ENCODE measurements around the gene GOLGA7B.

DNA sequence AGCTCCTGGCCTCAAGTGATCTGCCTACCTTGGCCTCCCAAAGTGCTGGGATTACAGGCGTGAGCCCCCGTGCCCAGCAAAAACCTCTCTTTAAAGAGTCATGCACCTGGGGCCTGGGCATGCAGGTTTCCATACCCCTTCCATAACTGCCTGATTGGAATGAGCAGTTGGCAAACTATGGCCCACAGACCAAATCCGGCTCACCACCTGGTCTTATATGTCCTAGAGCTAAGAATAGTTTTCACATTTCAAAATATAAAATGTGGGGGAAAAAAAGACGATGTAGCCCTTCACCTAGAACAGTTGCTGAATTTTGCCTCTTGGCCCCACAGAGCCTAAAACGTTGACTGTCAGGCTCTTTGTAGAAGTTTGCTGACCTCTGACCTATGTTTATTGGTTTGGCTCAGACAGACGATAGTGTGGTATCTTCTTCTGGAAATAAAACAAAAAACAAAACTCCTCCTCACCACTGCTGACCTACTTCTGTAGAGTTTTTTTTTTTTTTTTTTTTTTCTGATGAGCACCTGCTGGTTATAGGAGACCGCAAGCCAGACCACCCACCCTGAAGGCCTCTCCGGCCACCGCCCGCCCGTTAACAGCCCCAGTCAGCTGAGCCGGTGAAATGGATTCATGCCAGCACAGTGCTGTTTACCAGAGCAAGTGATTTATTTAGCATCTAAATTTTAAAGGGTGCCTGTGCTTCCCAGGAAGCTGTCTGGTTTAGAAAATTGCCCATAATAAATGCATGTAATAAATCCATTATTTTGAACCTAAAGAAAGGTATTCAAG lies 44.4 kb upstream of the GOLGA7B start:
- TF ChIP-seq POLR2A (IDR thresholded peaks at IDR 0.05): no peak
- TF ChIP-seq, protein P1, sequence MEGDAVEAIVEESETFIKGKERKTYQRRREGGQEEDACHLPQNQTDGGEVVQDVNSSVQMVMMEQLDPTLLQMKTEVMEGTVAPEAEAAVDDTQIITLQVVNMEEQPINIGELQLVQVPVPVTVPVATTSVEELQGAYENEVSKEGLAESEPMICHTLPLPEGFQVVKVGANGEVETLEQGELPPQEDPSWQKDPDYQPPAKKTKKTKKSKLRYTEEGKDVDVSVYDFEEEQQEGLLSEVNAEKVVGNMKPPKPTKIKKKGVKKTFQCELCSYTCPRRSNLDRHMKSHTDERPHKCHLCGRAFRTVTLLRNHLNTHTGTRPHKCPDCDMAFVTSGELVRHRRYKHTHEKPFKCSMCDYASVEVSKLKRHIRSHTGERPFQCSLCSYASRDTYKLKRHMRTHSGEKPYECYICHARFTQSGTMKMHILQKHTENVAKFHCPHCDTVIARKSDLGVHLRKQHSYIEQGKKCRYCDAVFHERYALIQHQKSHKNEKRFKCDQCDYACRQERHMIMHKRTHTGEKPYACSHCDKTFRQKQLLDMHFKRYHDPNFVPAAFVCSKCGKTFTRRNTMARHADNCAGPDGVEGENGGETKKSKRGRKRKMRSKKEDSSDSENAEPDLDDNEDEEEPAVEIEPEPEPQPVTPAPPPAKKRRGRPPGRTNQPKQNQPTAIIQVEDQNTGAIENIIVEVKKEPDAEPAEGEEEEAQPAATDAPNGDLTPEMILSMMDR (IDR thresholded peaks at IDR 0.05): no peak
